GM19351 (cell line): Measurements from ENCODE around the gene IFITM5.
"Not testable (repeated sequence)": the region's sequence is repeated elsewhere in the genome, so short reads cannot be mapped to it uniquely, and the experiment has no call there.

Experiments used
- ATAC-seq: cut with Tn5 transposase; IDR thresholded peaks from one replicate; pipeline ENCODE4 v1.9.1; 2021; ENCODE audit warnings: mild to moderate bottlenecking, moderate library complexity; ENCODE audit not compliant: unreplicated experiment

IFITM5 gene

DNA sequence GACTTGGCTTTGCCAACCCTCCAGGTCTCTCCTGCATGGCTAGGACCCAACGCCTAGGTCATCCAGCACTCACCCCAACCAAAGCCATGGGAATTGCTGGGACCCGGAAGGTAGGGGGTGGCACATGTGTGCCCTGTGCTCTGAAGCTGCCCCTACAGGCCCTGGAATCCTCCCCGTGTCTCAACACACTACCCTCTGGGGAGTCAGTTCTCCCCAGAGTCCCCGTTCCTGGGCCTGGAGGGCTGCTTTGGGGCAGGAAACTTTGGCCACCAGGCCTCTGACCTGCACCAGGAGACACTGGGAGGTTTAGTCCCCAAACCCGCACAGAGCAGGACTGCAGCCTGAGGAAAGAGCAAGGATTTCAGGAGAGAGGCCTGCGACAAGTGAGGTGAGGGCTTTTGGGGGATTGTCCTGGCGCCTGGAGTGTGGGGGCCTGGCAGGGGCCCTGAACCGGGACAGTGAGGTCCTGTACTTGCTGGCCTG is 14.0 kb upstream of the IFITM5 start:
- no peak for ATAC-seq

DNA sequence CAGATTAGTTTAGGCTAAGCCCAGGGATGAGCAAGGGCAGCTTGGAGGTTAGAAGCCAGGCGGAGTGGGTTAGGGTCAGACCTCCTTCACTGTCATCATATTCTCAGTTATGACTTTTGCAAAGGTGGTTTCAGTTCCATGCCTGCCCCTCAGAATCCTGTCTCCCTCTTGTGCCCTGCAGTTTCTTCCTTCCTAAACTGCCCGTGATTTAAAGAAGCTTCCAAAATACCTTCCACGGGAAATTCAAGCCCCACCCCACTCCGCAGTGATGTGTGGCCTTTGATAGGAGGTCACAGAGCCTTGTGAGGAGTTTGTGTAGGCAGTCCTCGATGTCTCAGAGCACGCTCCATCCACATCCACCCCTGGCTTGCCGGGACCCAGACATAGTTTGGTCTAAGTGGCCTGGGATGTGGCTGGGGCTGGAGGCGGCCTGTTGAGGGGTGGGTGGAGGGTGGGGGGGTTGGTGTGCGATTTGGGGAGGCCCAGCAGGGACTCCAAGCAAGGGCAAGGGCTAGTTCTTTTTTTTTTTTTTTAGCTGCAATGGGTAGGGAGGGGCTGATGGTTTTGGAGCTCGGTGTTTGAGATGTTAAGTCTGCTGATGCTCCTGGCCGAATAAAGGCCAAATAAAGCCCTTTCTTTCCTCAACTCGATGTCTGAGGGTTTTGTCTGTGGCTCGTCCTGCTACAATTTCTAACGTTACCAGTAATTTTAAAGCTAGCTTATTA is 12.9 kb upstream of the IFITM5 start:
- ATAC-seq: no peak

DNA sequence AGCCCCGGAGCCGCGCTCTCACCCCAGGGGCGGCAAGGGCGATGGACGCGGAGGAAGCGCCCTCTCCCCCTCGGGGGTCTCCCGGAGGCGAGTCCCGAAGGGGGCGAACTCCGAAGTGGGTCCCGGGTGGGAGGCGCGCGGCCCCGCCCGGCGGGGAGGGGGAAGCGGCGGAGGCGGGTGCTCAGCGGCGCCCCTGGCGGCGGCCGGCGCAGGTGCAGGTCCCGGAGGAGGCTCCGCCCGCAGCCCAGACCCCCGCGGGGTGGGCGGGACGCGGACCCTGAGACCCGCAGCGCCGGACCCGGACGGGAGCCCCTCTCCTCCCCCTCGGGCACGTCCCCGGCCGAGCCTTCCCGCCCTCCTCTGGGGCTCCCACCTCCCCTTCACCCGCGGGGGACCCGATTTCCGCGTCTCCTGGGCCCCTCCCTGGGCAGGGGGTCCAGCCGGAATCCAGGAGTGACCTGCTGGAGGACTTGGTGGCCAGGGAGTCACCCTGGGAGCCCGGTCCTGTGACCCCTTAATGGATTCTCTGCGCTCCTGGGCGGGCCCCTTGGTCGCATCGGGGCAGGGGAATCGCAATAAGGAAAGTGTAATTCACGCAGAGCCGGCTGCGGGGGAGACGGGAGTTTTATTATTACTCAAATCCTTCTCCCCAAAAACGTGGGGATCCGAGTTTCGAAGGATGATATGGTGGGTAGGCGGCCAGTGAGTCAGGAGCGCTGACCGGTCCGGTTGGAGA is 11.9 kb upstream of the IFITM5 start:
- not testable (repeated sequence) for ATAC-seq

DNA sequence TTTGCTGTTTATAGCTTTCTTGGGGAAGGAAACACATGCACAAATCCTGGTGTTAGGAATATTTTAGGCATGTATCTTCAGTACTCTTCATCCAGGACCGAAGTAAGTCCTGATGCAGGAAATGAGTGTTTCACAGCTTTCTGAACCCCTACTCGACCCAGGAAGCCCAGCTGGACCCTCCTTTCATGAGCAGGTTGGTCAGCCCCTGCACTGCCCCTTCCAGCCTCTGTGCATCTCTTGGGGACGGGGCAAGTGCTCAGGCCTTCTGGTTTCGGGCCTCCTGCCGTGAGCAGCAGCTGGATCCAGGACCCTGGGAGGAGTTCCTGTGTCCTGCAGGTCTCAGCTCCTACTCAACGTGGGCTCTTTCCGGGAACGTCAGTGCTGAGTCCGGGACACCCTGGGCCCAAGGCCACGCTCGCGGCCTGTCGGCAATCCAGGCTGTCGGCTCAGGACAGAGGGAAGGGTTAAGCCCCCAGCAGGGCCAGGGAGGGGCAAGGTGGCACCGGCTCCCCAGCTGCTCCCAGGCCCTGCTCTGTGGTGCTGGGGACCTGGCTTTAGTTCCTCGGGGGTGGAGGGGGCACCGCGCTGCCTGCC is 10.8 kb upstream of the IFITM5 start:
- not testable (repeated sequence) for ATAC-seq

DNA sequence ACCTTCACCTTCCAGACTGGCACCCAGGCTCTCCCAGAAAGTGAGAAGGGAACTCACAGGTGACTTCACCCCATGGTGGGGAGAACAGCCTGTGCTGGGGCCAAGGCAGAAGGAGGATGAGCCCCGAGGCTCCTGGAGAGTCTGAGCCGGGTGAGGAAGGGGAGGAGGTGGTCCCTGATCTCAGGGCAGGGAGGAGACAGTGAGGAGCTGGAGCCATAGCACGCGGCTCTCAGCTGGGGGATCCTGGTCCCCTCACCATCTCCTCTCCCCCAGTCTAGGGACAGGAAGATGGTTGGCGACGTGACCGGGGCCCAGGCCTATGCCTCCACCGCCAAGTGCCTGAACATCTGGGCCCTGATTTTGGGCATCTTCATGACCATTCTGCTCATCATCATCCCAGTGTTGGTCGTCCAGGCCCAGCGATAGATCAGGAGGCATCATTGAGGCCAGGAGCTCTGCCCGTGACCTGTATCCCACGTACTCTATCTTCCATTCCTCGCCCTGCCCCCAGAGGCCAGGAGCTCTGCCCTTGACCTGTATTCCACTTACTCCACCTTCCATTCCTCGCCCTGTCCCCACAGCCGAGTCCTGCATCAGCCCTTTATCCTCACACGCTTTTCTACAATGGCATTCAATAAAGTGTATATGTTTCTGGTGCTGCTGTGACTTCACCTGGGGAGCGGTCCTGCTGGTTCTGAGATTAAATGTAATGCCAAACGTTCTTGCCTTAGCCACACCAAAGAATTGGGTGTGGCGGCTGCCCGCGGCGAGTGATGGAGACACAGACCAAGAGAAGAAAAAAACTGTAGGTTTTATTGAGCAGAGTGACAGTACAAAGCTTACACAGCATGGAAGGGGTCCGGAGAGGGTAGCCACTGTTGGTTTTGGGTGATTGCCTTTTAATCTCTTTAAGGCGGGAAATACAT is 9.7 kb upstream of the IFITM5 start:
- not testable (repeated sequence) for ATAC-seq

DNA sequence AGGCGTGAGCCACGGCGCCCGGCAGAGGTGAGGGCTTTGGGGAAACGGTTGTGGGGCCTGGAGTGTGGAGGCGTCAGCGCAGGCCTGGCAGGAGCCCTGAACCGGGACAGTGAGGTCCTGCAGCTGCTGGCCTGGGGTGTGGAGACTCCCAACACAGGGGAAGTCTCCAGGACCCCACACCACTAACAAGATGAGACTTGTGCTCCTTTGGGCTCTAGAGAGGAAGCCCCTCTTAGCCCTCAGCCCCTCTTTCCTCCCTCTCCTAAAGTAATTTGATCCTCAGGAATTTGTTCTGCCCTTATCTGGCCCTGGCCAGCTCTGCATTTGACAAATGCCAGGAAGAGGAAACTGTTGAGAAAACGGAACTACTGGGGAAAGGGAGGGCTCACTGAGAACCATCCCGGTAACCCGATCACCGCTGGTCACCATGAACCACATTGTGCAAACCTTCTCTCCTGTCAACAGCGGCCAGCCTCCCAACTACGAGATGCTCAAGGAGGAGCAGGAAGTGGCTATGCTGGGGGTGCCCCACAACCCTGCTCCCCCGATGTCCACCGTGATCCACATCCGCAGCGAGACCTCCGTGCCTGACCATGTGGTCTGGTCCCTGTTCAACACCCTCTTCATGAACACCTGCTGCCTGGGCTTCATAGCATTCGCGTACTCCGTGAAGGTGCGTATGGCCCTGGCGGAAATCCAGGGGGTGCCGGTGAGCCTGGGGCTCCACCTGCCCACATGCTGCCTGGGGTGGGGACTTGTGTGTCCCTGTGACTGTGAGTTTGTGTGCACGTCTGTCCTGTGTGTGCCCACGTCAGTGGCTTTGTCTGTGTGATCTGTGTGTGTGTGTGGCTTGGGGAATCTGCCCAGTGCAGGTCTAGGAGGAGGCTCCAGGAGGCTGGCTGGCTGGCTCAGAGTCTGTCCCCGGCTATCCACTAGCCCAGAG is 8.7 kb upstream of the IFITM5 start, which contains the start of gene IFITM2:
IFITM2 (plus strand) TSS at position 51 of the 943 bp plus-strand sequence; CDS start at position 428, 377 bp downstream.
- ATAC-seq: not testable (repeated sequence)

DNA sequence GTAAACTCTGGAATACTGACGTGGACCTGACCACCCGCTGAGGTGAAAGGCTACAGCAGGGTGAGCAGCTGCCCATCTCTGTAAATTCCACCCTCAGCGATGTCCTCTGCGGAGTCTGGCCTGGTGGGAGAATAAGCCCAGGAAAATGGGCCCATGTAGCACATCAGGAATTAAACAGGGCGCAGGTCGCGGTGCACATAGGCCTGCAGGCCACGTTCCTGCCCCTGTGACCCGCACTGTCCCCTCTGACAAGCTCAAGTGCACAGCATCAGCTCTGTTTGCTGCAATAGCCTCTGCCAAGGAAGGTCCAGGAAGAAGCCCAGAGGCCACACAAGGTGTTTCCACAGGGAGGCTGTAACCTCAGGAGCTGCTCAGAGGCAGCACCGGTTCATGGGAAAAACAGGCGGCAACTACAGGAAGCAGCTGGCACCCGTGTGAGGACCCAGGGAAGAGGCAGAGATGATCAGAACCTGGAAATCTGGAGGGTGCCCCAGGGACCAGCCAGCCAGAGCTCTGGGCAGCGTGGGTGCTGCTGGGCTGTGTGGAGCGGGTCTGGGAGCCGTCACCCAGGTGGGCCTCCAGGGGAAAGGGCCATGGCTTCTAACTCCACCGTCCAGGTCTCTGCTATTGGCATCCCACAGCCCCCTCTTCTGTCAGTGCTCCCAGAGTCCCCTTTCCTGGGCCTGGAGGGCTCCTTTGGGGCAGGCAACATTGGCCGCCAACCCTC is 7.5 kb upstream of the IFITM5 start:
- ATAC-seq: no peak

DNA sequence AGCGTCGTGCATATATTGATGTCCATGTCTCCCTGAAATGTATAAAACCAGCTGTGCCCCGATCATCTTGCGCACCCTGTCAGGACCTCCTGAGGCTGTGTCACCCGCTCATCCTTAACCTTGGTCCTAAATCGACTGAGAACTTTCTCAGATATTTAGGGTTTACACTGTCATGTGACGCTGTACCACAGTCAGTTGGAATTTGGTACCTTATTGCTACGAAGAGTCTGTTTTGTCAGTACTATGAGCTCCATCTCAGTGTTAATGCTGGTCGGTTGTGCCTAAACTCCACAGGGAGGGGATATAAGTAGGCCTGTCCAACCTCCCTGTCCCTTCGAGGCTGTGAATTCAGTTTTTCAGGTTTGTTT is 6.5 kb upstream of the IFITM5 start:
- no peak for ATAC-seq

DNA sequence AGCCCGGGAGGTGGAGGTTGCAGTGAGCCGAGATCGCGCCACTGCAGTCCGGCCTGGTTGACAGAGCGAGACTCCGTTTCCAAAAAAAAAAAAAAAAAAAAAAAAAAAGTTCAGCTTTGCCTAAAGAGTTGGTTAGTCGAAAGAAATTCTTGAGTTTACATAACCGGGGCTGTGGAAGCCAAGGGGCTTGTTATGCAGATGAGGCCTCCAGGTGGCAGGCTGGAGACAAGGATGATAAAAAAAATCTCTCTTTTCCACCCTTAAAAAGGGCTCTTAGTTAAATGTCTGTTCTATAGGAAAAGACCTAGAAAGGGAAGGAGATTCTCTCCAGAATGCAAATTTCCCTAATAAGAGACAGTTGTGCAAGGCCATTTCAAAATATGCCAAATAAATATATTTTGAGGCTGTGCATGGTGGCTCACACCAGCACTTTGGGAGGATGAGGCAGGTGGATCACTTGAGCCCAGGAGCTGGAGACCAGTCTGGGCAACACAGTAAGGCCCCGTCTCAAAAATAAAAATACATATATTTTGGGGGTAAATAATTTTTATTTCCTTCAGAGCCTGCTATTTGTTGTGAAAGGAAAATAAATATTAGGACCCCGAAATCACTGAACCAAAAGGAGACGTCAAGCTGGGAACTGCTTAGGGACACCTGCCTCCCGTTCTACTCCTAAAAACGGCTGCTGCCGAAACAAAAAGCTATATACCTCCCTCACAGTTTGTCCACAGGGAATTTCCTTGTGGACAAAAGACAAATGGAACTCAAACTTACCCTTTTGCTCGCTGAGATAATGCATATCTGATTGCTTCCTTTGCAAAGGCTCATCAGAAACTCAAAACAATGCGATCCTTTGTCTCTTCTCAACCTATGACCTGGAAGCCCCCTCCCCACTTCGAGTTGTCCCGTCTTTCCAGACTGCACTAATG is 5.9 kb upstream of the IFITM5 start:
- no peak for ATAC-seq

DNA sequence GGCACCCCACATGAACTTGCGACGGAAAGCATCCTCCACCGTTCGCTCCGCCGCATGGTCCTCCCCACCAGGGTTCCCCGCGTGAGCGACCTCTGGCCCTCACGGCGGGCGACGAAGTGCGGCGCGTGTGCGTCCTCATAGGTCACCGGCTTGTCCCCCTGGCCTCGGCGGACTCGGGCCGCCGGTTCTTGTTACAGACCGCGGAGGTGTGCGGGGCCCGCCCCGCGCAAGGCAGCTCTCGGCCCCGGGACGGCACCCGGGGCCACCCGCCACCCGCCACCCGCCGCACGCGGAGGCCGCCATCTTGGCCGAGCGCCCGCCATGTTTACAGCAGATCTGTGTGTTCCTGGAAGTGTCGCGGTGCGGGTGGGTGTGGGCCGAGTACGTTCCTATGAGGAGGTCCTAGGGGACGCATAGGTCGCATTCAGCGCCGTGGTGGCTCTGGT is 4.8 kb upstream of the IFITM5 start:
- ATAC-seq: no peak

DNA sequence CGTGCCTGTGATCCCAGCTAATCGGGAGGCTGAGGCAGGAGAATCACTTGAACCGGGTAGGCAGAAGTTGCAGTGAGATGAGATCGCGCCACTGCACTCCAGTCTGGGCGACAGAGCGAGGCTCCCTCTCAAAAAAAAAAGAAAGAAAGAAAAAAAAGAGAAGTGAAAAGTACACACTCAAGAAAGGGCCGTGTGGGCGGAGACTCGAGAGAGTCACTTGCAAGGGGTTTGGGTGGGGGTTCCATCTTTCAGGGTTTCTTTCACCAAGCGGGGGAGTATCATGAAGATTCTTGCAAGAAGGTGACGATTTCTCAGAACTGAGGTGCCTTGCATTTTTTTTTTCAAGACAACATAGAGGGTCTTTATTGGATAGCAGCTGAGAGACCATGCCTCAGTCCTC is 4.0 kb upstream of the IFITM5 start:
- ATAC-seq: no peak

DNA sequence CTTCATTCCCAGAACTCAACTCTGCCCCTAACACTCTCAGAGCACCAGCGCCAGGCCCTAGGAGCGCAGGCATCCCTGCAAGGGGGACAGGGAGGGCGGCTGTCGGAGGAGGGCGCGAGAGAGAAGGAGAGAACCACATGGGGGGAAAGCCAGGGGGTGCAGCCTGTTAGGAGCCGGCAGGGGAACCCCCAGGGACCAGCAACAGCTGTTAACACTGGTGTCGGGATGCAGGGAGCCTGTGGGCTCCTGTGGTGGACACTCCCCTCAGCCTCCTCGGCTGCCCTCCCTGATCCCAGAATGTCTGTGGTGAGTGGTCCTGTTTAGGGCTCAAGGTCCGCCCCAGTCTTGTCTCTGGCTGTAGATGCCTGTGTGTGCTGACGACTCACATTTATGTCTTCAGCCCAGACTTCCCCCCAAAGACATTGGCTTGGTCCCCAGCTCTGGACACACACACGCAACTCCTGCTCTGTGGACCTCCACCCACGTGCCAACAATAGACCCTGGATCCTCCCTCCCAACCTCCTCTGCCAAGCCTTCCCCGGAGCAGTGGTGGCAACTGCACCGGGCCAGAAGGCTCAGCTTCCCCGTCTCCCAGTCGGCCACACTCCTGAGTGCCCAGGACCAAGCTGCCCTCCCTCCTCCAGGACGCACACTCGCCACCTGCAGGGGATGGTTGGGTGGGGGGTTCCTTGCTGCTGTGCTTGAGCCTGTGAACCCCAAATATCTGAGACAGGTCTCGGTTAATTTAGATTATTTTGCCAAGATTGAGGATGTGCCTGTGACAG is 817 bp upstream of the IFITM5 start:
- ATAC-seq: no peak

DNA sequence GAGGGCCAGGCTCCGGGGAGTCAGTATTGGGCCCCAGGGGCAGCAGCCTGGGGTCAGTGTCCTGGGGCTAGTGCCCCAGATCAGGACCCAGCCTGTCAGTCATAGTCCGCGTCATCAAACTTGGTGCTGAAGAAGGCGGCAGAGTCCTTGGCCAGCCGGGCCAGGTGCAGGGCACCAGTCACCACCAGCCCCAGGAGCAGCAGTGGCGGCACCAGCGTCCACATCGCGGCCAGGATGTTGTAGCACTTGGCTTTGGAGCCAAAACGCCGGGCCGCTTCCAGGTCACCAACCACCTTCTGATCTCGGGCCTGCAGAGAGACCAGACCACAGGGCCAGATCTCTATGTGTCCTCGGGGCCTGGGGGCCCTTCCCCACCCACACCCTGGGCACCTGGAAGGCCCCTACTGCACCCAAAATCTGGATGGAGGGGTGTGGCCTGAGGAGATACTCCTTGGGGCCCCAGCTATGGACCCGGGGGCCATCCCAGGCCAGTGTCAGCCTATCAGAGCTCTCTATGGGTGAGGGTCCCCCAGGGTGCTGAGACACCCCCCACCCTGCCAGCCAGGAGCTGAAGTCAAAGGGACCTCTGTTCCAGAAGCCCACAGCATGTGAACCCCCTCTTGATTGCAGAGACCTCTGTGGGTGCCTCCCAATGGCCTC is 790 bp downstream of the IFITM5 start:
- no peak for ATAC-seq

DNA sequence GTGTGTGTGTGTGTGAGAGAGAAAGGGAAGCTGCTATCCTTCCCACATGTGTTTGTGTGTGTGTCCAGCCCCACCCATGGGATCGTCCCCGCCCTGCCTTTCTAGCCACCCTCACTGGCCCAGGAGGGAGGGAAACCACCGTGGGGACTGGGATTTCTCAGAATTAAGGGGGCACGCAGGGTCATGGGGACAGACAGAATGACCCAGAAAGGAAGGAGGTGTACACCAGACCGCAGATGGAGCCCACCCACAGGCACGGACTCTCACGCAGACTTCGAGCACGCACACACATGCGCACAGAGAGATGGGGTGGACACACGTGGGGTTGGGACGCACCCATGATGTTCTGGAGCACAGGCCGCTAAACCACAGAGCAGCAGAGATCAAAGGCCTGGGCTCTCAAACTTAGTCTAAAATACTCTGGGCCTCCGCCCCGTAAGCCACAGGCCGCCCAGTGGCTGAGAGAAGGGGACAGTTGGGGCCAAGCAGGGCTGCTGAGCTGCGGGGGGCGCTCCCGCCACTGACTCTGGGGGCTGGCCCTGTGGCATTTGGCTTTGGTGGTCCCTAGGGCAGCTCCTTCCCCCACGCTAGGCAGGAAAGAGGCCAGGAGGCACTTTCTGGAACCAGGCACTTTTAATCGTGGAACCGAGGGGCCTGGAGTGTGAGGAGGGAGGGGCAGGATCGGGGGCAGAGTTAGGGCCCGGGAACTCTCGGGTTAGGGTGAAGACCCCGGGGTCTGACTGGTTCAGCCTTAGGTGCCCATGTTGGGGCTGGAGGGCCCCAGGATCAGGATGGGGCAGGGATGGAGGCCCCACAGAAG is 1.5 kb downstream of the IFITM5 start:
- no peak for ATAC-seq

DNA sequence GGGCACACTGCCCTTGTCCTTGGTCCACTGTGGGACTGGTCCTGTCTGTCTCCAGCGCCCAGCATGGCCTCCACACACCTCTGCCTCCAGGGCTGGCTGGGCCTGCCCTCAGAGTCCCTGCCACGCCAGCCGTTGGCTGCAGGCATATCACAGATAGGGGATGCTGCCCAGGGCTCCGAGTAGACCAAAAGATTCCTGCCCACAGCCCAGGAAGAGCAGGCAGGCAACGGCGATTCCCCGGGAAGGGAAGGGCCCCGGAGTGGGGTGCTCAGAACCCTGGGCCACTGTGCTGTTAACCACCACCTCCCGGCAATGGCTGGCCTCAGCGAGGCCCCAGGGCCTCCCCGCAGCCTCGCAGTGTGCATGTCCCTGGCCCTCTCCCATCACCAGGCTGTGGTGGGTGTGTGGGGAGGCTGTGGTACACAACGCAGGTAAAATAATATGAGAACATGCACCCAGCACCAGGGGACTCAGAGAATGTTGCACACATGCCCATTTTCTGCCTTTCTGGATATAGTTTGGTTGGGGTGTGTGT is 2.2 kb downstream of the IFITM5 start:
- ATAC-seq: no peak
